CD14-positive monocyte (primary cell): ENCODE data around the gene AGAP1. TPM values are rescaled to one million over a fixed set of nuclear protein-coding genes. Genes with fewer than 3 reads are reported as not detected.
A peak's percentile ranks its signal among the peaks of the same experiment; 100 is the strongest.

ENCODE experiments used
- DNase-seq, 3 donors: peaks; one replicate each; pipeline ENCODE4 v3.0.0-alpha.2; 2011 to 2022
- H2AFZ ChIP-seq: 2 replicates; pipeline ENCODE4 v1.6.0; 2012; ENCODE audit warnings: mild to moderate bottlenecking, low read depth, low read length, inconsistent platforms; ENCODE audit not compliant: insufficient read depth, poor library complexity, severe bottlenecking
- H3K27ac ChIP-seq, 2 donors: 1 replicate in 1 of 2; 2 replicates in 1 of 2; pipeline ENCODE4 v1.5.1; 2012 to 2013; ENCODE audit warnings: low read length in 2 of 2, control low read depth in 1 of 2, inconsistent platforms in 1 of 2, low read depth in 1 of 2, mild to moderate bottlenecking in 1 of 2
- H3K27me3 ChIP-seq, 2 donors: one replicate each; pipeline versions ENCODE4 v1.6.0 to v1.6.1; 2011 to 2013; ENCODE audit warnings: low read length in 2 of 2; ENCODE audit not compliant: control insufficient read depth in 2 of 2, insufficient read depth in 2 of 2
- H3K36me3 ChIP-seq, 2 donors: replicated peaks in 1 of 2; 1 replicate in 1 of 2; 2 replicates in 1 of 2; pipeline versions ENCODE4 v1.5.1 to v1.6.1; 2012 to 2013; ENCODE audit warnings: low read length in 2 of 2, control low read depth in 1 of 2, inconsistent platforms in 1 of 2, mild to moderate bottlenecking in 1 of 2; ENCODE audit not compliant: insufficient read depth in 2 of 2, control insufficient read depth in 1 of 2
- H3K4me1 ChIP-seq, 2 donors: 1 replicate in 1 of 2; 2 replicates in 1 of 2; pipeline versions ENCODE4 v1.5.1 to v1.6.1; 2012 to 2013; ENCODE audit warnings: low read length in 2 of 2, control low read depth in 1 of 2, inconsistent platforms in 1 of 2, mild to moderate bottlenecking in 1 of 2, moderate library complexity in 1 of 2; ENCODE audit not compliant: insufficient read depth in 2 of 2, control insufficient read depth in 1 of 2
- H3K4me2 ChIP-seq: replicated peaks from 2 replicates; pipeline ENCODE3; 2012; ENCODE audit warnings: low read length, moderate library complexity, mild to moderate bottlenecking; ENCODE audit not compliant: poor library complexity, severe bottlenecking; ENCODE audit errors: extremely low read depth
- H3K4me3 ChIP-seq, 3 experiments: fragments of 200-600 bp in 1 of 3; sonication (generic) in 1 of 3; replicated peaks in 1 of 3; 1 replicate in 2 of 3; 2 replicates in 1 of 3; pipeline ENCODE4 v1.5.1; 2011 to 2013; ENCODE audit warnings: low read length in 3 of 3, mild to moderate bottlenecking in 3 of 3, control low read depth in 2 of 3, low read depth in 2 of 3, inconsistent platforms in 1 of 3, moderate library complexity in 1 of 3
- H3K79me2 ChIP-seq: 2 replicates; pipeline ENCODE4 v1.6.0; 2012; ENCODE audit warnings: mild to moderate bottlenecking, control low read depth, inconsistent platforms, low read length, moderate library complexity; ENCODE audit not compliant: insufficient read depth
- H3K9ac ChIP-seq: 2 replicates; pipeline ENCODE4 v1.6.0; 2017; ENCODE audit warnings: low read length, mild to moderate bottlenecking; ENCODE audit not compliant: insufficient read depth, poor library complexity, severe bottlenecking
- H3K9me3 ChIP-seq, 2 donors: replicated peaks in 1 of 2; 1 replicate in 1 of 2; 2 replicates in 1 of 2; pipeline versions ENCODE4 v1.5.1 to v1.6.1; 2012 to 2013; ENCODE audit warnings: low read length in 2 of 2, control low read depth in 1 of 2; ENCODE audit not compliant: control insufficient read depth in 1 of 2, insufficient read depth in 1 of 2
- H4K20me1 ChIP-seq: 2 replicates; pipeline ENCODE4 v1.6.0; 2012; ENCODE audit warnings: mild to moderate bottlenecking, low read length, control low read depth, moderate library complexity; ENCODE audit not compliant: insufficient read depth
- H3K27ac Mint-ChIP-seq, 7 donors: one replicate each; pipeline ENCODE4 v1.8.0; 2020; ENCODE audit warnings: mild to moderate bottlenecking in 7 of 7, mixed read lengths in 7 of 7, moderate library complexity in 6 of 7, inconsistent platforms in 2 of 7
- H3K27me3 Mint-ChIP-seq, 3 donors: one replicate each; pipeline ENCODE4 v1.8.0; 2021 to 2022; ENCODE audit warnings: low read depth in 3 of 3, mild to moderate bottlenecking in 3 of 3, mixed read lengths in 3 of 3, moderate library complexity in 3 of 3, inconsistent platforms in 1 of 3
- H3K36me3 Mint-ChIP-seq, 2 donors: one replicate each; pipeline ENCODE4 v1.8.0; 2020; ENCODE audit warnings: mixed read lengths in 2 of 2, inconsistent platforms in 1 of 2, mild to moderate bottlenecking in 1 of 2
- H3K4me1 Mint-ChIP-seq: one replicate; pipeline ENCODE4 v1.8.0; 2020; ENCODE audit warnings: mild to moderate bottlenecking, mixed read lengths
- H3K4me3 Mint-ChIP-seq, 2 donors: one replicate each; pipeline ENCODE4 v1.8.0; 2020; ENCODE audit warnings: mild to moderate bottlenecking in 2 of 2, mixed read lengths in 2 of 2, moderate library complexity in 1 of 2
- H3K9me3 Mint-ChIP-seq, 7 donors: one replicate each; pipeline ENCODE4 v1.8.0; 2020 to 2022; ENCODE audit warnings: mixed read lengths in 7 of 7, mild to moderate bottlenecking in 6 of 7, moderate library complexity in 6 of 7, inconsistent platforms in 2 of 7
- WGBS: methylation state at CpG from one replicate; pipeline ENCODE4 v1.1.5; 2013; ENCODE audit warnings: missing lambda C conversion rate; ENCODE audit not compliant: insufficient coverage; 5-methylcytosine and 5-hydroxymethylcytosine counted together
- intact Hi-C, 2 donors: fragments of 100-400 bp; cut with micrococcal nuclease; formaldehyde crosslinking; loops; one replicate each; pipeline versions ENCODE4 v1.15.0 to v1.15.1; 2023
- polyA plus RNA-seq, 3 donors: library from polyadenylated mRNA; depleted of rRNA in 1 of 3; unstranded in 2 of 3; stranded (reverse) in 1 of 3; fragments of 300-500 nt in 2 of 3; fragments of >200 nt in 1 of 3; fragmentation: Illumina TruSeq in 2 of 3; gene quantifications; 1 replicate in 2 of 3; 2 replicates in 1 of 3; pipeline ENCODE4 v1.2.3, GENCODE V29; 2012 to 2021
- TF ChIP-seq, protein P1 (sequence below): fragments of 200-600 bp; IDR thresholded peaks from one replicate; pipeline ENCODE4 v1.8.0; 2022; ENCODE audit warnings: antibody characterized with exemption, mild to moderate bottlenecking

AGAP1 gene
- polyA plus RNA-seq, 3 donors: 0.12 TPM; not detected in 2

DNA sequence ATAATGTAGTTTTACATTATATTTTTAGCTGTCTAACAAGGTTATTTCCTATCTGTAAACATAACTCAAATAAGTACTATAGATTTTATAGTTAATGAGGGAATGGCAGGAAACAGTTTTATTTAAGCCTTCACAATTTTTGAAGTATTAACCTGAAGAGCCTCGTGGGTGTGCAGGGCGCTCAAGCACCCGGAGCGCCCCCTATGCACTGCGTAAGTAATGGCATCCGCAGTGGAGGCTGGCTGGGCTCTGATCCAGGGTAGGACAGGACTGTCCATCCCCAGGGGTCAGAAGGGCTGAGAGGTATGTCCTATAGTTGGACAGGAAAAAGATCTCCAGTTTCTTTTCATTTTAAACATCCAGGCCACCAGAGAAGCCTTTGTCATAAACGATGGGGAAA is 682.6 kb downstream of the AGAP1 start:
- H3K4me1 Mint-ChIP-seq: no peaks in the 10 kb centered on the region
- TF ChIP-seq, protein P1, sequence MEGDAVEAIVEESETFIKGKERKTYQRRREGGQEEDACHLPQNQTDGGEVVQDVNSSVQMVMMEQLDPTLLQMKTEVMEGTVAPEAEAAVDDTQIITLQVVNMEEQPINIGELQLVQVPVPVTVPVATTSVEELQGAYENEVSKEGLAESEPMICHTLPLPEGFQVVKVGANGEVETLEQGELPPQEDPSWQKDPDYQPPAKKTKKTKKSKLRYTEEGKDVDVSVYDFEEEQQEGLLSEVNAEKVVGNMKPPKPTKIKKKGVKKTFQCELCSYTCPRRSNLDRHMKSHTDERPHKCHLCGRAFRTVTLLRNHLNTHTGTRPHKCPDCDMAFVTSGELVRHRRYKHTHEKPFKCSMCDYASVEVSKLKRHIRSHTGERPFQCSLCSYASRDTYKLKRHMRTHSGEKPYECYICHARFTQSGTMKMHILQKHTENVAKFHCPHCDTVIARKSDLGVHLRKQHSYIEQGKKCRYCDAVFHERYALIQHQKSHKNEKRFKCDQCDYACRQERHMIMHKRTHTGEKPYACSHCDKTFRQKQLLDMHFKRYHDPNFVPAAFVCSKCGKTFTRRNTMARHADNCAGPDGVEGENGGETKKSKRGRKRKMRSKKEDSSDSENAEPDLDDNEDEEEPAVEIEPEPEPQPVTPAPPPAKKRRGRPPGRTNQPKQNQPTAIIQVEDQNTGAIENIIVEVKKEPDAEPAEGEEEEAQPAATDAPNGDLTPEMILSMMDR: peak; percentile 21
- no peak for DNase-seq

DNA sequence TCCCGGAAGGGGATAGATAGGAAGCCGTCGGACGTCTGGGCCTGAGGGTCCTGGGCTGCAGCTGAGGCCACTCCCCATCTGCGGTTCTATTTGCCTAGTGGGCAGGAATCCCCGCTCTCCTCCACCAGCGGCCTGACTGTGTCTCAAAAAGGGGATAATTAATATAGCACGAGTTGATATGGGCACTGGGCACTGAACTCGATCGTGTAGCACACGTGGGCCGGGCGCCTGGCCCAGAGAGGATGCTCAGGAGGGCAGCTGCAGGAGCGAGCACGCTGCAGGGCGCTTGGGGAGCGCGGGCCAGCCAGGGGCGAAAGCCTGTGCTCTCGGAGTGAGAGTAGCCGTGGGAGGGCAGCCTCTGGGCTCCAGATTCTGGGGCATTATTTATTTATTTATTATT is 683.1 kb downstream of the AGAP1 start:
- H3K36me3 ChIP-seq: no peaks in the 10 kb centered on the region
- TF ChIP-seq, protein P1: no peak
- WGBS: 55% methylated on average over 15 of the region's 21 CpGs
- Mint-ChIP-seq H3K27ac (no peak overlapping the region), H3K9me3 (peaks cover 0 to 33% (median 13%) of the 10 kb centered on the region in 7 donors), H3K36me3 (peaks cover 0 to 1% of the 10 kb centered on the region in 2 donors), H3K27me3 (peaks cover 82 to 98% (median 91%) of the 10 kb centered on the region in 3 donors), H3K4me1 (no peaks in the 10 kb centered on the region), H3K4me3 (no peak overlapping the region)
- H3K9ac ChIP-seq: no peak overlapping the region
- no peak for DNase-seq
- no peak overlapping the region for H3K4me3 ChIP-seq
- peaks cover 91 to 100% of the 10 kb centered on the region in 2 donors for H3K27me3 ChIP-seq
- no peaks in the 10 kb centered on the region for H4K20me1 ChIP-seq
- intact Hi-C loops: no loop called here
- H3K4me2 ChIP-seq: no peak overlapping the region
- H2AFZ ChIP-seq: no peak overlapping the region
- peaks cover 3 to 64% of the 10 kb centered on the region in 2 donors for H3K9me3 ChIP-seq
- no peak overlapping the region for H3K27ac ChIP-seq
- no peaks in the 10 kb centered on the region for H3K79me2 ChIP-seq
- no peaks in the 10 kb centered on the region for H3K4me1 ChIP-seq

More for the DNA sequence above, 682.6 kb downstream of the AGAP1 start:
- Mint-ChIP-seq H3K27ac (no peak overlapping the region), H3K36me3 (peaks cover 0 to 1% of the 10 kb centered on the region in 2 donors), H3K9me3 (peaks cover 0 to 35% (median 13%) of the 10 kb centered on the region in 7 donors), H3K27me3 (peaks cover 82 to 98% (median 91%) of the 10 kb centered on the region in 3 donors), H3K4me3 (peak overlapping the region in 1 of 2 donors; percentile 63)
- H2AFZ ChIP-seq: no peak overlapping the region
- H3K9me3 ChIP-seq: peaks cover 3 to 69% of the 10 kb centered on the region in 2 donors
- H3K4me3 ChIP-seq: no peak overlapping the region
- no peak overlapping the region for H3K9ac ChIP-seq
- intact Hi-C loops: no loop called here
- H4K20me1 ChIP-seq: no peaks in the 10 kb centered on the region
- no peaks in the 10 kb centered on the region for H3K4me1 ChIP-seq
- 0% methylated on average over 7 of the region's 7 CpGs for WGBS
- H3K27ac ChIP-seq: no peak overlapping the region
- H3K79me2 ChIP-seq: no peaks in the 10 kb centered on the region
- no peak overlapping the region for H3K4me2 ChIP-seq
- H3K27me3 ChIP-seq: peaks cover 93 to 100% of the 10 kb centered on the region in 2 donors
- no peaks in the 10 kb centered on the region for H3K36me3 ChIP-seq
